Epithelial cell of proximal tubule (primary cell): ENCODE data around the gene PRPS1. TPM values are rescaled to one million over a fixed set of nuclear protein-coding genes. Genes with fewer than 3 reads are reported as not detected.
"Not testable (repeated sequence)": the region's sequence is repeated elsewhere in the genome, so short reads cannot be mapped to it uniquely, and the experiment has no call there.

Experiments used
- DNase-seq: peaks from one replicate; pipeline ENCODE4 v3.0.0-alpha.2; 2011; ENCODE audit warnings: low read depth
- H3K4me3 ChIP-seq: 2 replicates; pipeline ENCODE4 v1.5.1; 2011; ENCODE audit warnings: low read depth, mild to moderate bottlenecking, low read length
- CTCF ChIP-seq: conservative IDR thresholded peaks from 2 replicates; pipeline ENCODE4 v1.5.1; 2012; ENCODE audit warnings: low read depth, mild to moderate bottlenecking, low read length
- total RNA-seq: library from RNA; depleted of rRNA; stranded (reverse); fragments of >200 nt; gene quantifications from 2 replicates; pipeline ENCODE4 v1.2.3, GENCODE V29; 2015

PRPS1 gene
- total RNA-seq, 1 donor from 2014 or later, result 36.3 TPM

- no peak overlapping the region for H3K4me3 ChIP-seq
- no peak for TF ChIP-seq CTCF
- DNase-seq, result no peak
These were observed 39.1 kb downstream of the PRPS1 start for GRCh38 chrX:107667426-107667825.

- DNase-seq, H3K4me3 ChIP-seq: not testable (repeated sequence)
These were observed 40.4 kb downstream of the PRPS1 start for GRCh38 chrX:107668710-107669109.

- no peak overlapping the region for H3K4me3 ChIP-seq
- DNase-seq, result no peak
- no peak for TF ChIP-seq CTCF
These were observed 41.0 kb downstream of the PRPS1 start for GRCh38 chrX:107669261-107669660.

- no peak overlapping the region for H3K4me3 ChIP-seq
- DNase-seq, result no peak
- no peak for TF ChIP-seq CTCF
These were observed 41.7 kb downstream of the PRPS1 start for GRCh38 chrX:107669885-107670628.

- H3K4me3 ChIP-seq, result not testable (repeated sequence)
These were observed 42.9 kb downstream of the PRPS1 start for GRCh38 chrX:107671256-107671655.

GRCh38 chrX:107672955-107673378 lies 44.7 kb downstream of the PRPS1 start:
- H3K4me3 ChIP-seq, result no peak overlapping the region
- no peak for DNase-seq
- peak; percentile 69 for TF ChIP-seq CTCF

More at GRCh38 chrX:107671256-107671655, 42.9 kb downstream of the PRPS1 start:
- not testable (repeated sequence) for DNase-seq

GRCh38 chrX:107673431-107673830 lies 45.1 kb downstream of the PRPS1 start:
- no peak overlapping the region for H3K4me3 ChIP-seq
- TF ChIP-seq CTCF, result no peak
- DNase-seq, result no peak

- no peak for TF ChIP-seq CTCF
- no peak for DNase-seq
- no peak overlapping the region for H3K4me3 ChIP-seq
These were observed 45.7 kb downstream of the PRPS1 start for GRCh38 chrX:107673933-107674479.
